Esophagus squamous epithelium (tissue), 5 donors: ENCODE data around the gene KREMEN1. TPM values are rescaled to one million over a fixed set of nuclear protein-coding genes. Genes with fewer than 3 reads are reported as not detected.

Experiments used
- DNase-seq: peaks from one replicate; lab custom pipeline; 2025; lab: John Stamatoyannopoulos, UW
- H3K27ac ChIP-seq, 4 donors: fragments of 200-600 bp; sonication (generic); one replicate each; pipeline ENCODE4 v1.5.1; 2016 to 2019; ENCODE audit warnings: mild to moderate bottlenecking in 1 of 4
- H3K27me3 ChIP-seq, 4 donors: fragments of 200-600 bp; sonication (generic); 1 replicate in 3 of 4; 2 replicates in 1 of 4; pipeline versions ENCODE4 v1.5.1 to v1.6.0; 2017 to 2021; ENCODE audit warnings: antibody characterized with exemption in 1 of 4
- H3K36me3 ChIP-seq, 3 donors: fragments of 200-600 bp; sonication (generic); one replicate each; pipeline ENCODE4 v1.5.1; 2016 to 2019
- H3K4me1 ChIP-seq, 3 donors: fragments of 200-600 bp; sonication (generic); one replicate each; pipeline ENCODE4 v1.5.1; 2017 to 2019
- H3K4me3 ChIP-seq, 4 donors: fragments of 200-600 bp; sonication (generic); 1 replicate in 3 of 4; 2 replicates in 1 of 4; pipeline ENCODE4 v1.5.1; 2016 to 2019; ENCODE audit warnings: mild to moderate bottlenecking in 2 of 4, moderate library complexity in 1 of 4
- H3K9me3 ChIP-seq, 3 donors: fragments of 200-600 bp; sonication (generic); one replicate each; pipeline ENCODE4 v1.5.1; 2016 to 2019
- CTCF ChIP-seq, 6 experiments: fragments of 450-650 bp in 4 of 6; fragments of 200-600 bp in 2 of 6; sonication (generic) in 2 of 6; IDR thresholded peaks; one replicate each; pipeline ENCODE4 v1.5.1; 2016 to 2019; ENCODE audit warnings: antibody characterized with exemption in 6 of 6, mild to moderate bottlenecking in 4 of 6, moderate library complexity in 4 of 6
- POLR2A ChIP-seq, 4 donors: fragments of 450-650 bp; IDR thresholded peaks; one replicate each; pipeline ENCODE4 v1.6.1; 2017; ENCODE audit warnings: antibody characterized with exemption in 4 of 4, mild to moderate bottlenecking in 4 of 4, moderate library complexity in 3 of 4
- WGBS, 2 donors: methylation state at CpG; one replicate each; pipeline ENCODE4 v1.1.5; 2018; 5-methylcytosine and 5-hydroxymethylcytosine counted together
- intact Hi-C: fragments of 100-400 bp; cut with DNase I; formaldehyde crosslinking; loops from one replicate; pipeline ENCODE4 v1.15.0; 2022
- small RNA-seq, 4 donors: library from RNA; depleted of rRNA; stranded (forward); fragments of <200 nt; gene quantifications; one replicate each; pipeline ENCODE3, GENCODE V24; 2016
- total RNA-seq, 4 donors: library from RNA; depleted of rRNA; stranded (reverse); fragments of >200 nt; gene quantifications; one replicate each; pipeline ENCODE4 v1.1.0, GENCODE V29; 2016
- donor health status: DM: yes; HTN: yes; CAD: no.

Gene KREMEN1
- total RNA-seq, 4 donors from 2014 or later, result 34.3 to 64.8 (median 47.7) TPM

GRCh38 chr22:29216873-29217666, 144.2 kb downstream of the KREMEN1 start:
- H3K27ac ChIP-seq, result no peak overlapping the region
- no peaks in the 10 kb centered on the region for H3K27me3 ChIP-seq
- H3K9me3 ChIP-seq, result no peaks in the 10 kb centered on the region
- DNase-seq, result no peak
- no peaks in the 10 kb centered on the region for H3K36me3 ChIP-seq
- no peak for TF ChIP-seq CTCF (IDR thresholded peaks at IDR 0.05)
- TF ChIP-seq POLR2A (IDR thresholded peaks at IDR 0.05), result no peak
- 66 to 92% methylated on average over 3 to 6 of the region's 14 CpGs for WGBS, 2 donors
- no peak overlapping the region for H3K4me3 ChIP-seq
- peaks cover 0 to 8% (median 0%) of the 10 kb centered on the region in 3 donors for H3K4me1 ChIP-seq
- intact Hi-C loops, result no loop called here

Small RNA genes lying within 50 kb of the gene (small RNA-seq; reads per million reads assigned to genes)
- gene RNU6-1219P (0 reads per million in 4 donors), gene RNU6-810P (0 reads per million in 4 donors)

Other genes with a start within 250 kb of the KREMEN1 start
- 10 to 100 TPM in 1 of 4 donors, 1 to 10 TPM in 3; 6.6 to 10.9 (median 7.2) TPM for gene ZNRF3, start 189.5 kb upstream of the KREMEN1 start, total RNA-seq
- gene C22orf31, start 11.2 kb upstream of the KREMEN1 start, total RNA-seq, result under 1 TPM in 1 of 4 donors, not detected in 3; 0.38 TPM
- 1 to 10 TPM in 1 of 4 donors, under 1 TPM in 2, not detected in 1; 0.18 to 1.5 (median 0.50) TPM for gene EMID1, start 132.9 kb downstream of the KREMEN1 start, total RNA-seq
- 10 to 100 TPM; 14.3 to 28.2 (median 20.1) TPM for gene RHBDD3, start 194.9 kb downstream of the KREMEN1 start, total RNA-seq
- 100 to 1,000 TPM; 124 to 217 (median 174) TPM for gene EWSR1, start 195.2 kb downstream of the KREMEN1 start, total RNA-seq
- gene GAS2L1, start 233.6 kb downstream of the KREMEN1 start, total RNA-seq, result 10 to 100 TPM; 26.9 to 52.1 (median 36.9) TPM
- 1 to 10 TPM in 1 of 4 donors, under 1 TPM in 2, not detected in 1; 0.38 to 3.5 (median 0.75) TPM for gene RASL10A, start 242.7 kb downstream of the KREMEN1 start, total RNA-seq